HepG2 (cell line): Measurements from ENCODE around the gene PSMA7. TPM values are rescaled to one million over a fixed set of nuclear protein-coding genes. Genes with fewer than 3 reads are reported as not detected.

Experiments used
- EED ChIP-seq: sonication (generic); formaldehyde crosslinking; IDR thresholded peaks from 2 replicates; pipeline ENCODE4 v1.5.0; 2020; ENCODE audit warnings: mild to moderate bottlenecking, missing genetic modification reagents
- ETV5 ChIP-seq: IDR thresholded peaks from 2 replicates; pipeline ENCODE4 v1.6.1; 2018; ENCODE audit warnings: missing biosample characterization, missing genetic modification reagents, inconsistent platforms, borderline replicate concordance
- GLI4 ChIP-seq: sonication (generic); formaldehyde crosslinking; IDR thresholded peaks from 2 replicates; pipeline ENCODE4 v1.5.1; 2020; ENCODE audit warnings: missing genetic modification reagents, mild to moderate bottlenecking, moderate library complexity, borderline replicate concordance
- HMGXB4 ChIP-seq, 2 experiments: sonication (generic) in 1 of 2; formaldehyde crosslinking in 1 of 2; IDR thresholded peaks; 2 replicates each; pipeline versions ENCODE4 v1.4.0 to v1.6.1; 2018 to 2020; ENCODE audit warnings: missing genetic modification reagents in 2 of 2, borderline replicate concordance in 1 of 2, low read depth in 1 of 2, mild to moderate bottlenecking in 1 of 2, missing biosample characterization in 1 of 2
- HNF4G ChIP-seq, 2 experiments: sonication (generic) in 1 of 2; formaldehyde crosslinking in 1 of 2; IDR thresholded peaks; 2 replicates each; pipeline versions ENCODE4 v1.4.0 to v1.6.1; 2011 to 2020; ENCODE audit warnings: borderline replicate concordance in 2 of 2, low read depth in 2 of 2, mild to moderate bottlenecking in 2 of 2, low read length in 1 of 2, missing genetic modification reagents in 1 of 2, moderate library complexity in 1 of 2
- KDM1A ChIP-seq: IDR thresholded peaks from 2 replicates; pipeline ENCODE4 v1.6.1; 2016; ENCODE audit warnings: missing compliant biosample characterization
- KDM3A ChIP-seq: IDR thresholded peaks from 2 replicates; pipeline ENCODE4 v1.6.1; 2018; ENCODE audit warnings: low read depth, missing compliant biosample characterization
- PBX3 ChIP-seq: sonication (generic); formaldehyde crosslinking; IDR thresholded peaks from 2 replicates; pipeline ENCODE4 v1.8.1; 2023; ENCODE audit warnings: missing genetic modification reagents, inconsistent platforms, borderline replicate concordance
- PHF20 ChIP-seq: sonication (generic); formaldehyde crosslinking; IDR thresholded peaks from 2 replicates; pipeline ENCODE4 v1.5.0; 2020; ENCODE audit warnings: mild to moderate bottlenecking, missing genetic modification reagents
- POLR2A ChIP-seq, 2 experiments: IDR thresholded peaks; 2 replicates each; pipeline ENCODE4 v1.6.1; 2011; ENCODE audit warnings: low read depth in 2 of 2, low read length in 2 of 2, mild to moderate bottlenecking in 1 of 2, moderate library complexity in 1 of 2; ENCODE audit not compliant: insufficient read depth in 1 of 2
- SKI ChIP-seq: fragments of 450-650 bp; IDR thresholded peaks from one replicate; pipeline ENCODE4 v1.6.1; 2018; ENCODE audit warnings: mild to moderate bottlenecking; ENCODE audit not compliant: partially characterized antibody
- SOX5 ChIP-seq: IDR thresholded peaks from 2 replicates; pipeline ENCODE4 v1.6.1; 2016; ENCODE audit warnings: borderline replicate concordance
- SP4 ChIP-seq: sonication (generic); formaldehyde crosslinking; IDR thresholded peaks from 2 replicates; pipeline ENCODE4 v1.8.1; 2023; ENCODE audit warnings: mild to moderate bottlenecking, missing genetic modification reagents
- THRA ChIP-seq: sonication (generic); formaldehyde crosslinking; IDR thresholded peaks from 2 replicates; pipeline ENCODE4 v1.4.0; 2020; ENCODE audit warnings: missing genetic modification reagents, borderline replicate concordance
- YEATS4 ChIP-seq: sonication (generic); formaldehyde crosslinking; IDR thresholded peaks from 2 replicates; pipeline ENCODE4 v1.4.0; 2020; ENCODE audit warnings: missing genetic modification reagents, borderline replicate concordance
- ZC3H13 ChIP-seq: sonication (generic); formaldehyde crosslinking; IDR thresholded peaks from 2 replicates; pipeline ENCODE4 v1.8.1; 2023; ENCODE audit warnings: mild to moderate bottlenecking, missing genetic modification reagents, moderate library complexity
- ZNF496 ChIP-seq: sonication (generic); formaldehyde crosslinking; IDR thresholded peaks from 2 replicates; pipeline ENCODE4 v1.8.1; 2023; ENCODE audit warnings: mild to moderate bottlenecking, moderate library complexity, missing genetic modification reagents; ENCODE audit not compliant: insufficient replicate concordance
- ZNF556 ChIP-seq: sonication (generic); formaldehyde crosslinking; IDR thresholded peaks from 2 replicates; pipeline ENCODE4 v1.4.0; 2020; ENCODE audit warnings: mild to moderate bottlenecking, missing genetic modification reagents, borderline replicate concordance
- ZNF564 ChIP-seq: sonication (generic); formaldehyde crosslinking; IDR thresholded peaks from 2 replicates; pipeline ENCODE4 v1.8.1; 2023; ENCODE audit warnings: mild to moderate bottlenecking, missing genetic modification reagents
- ZNF788 ChIP-seq: sonication (generic); formaldehyde crosslinking; IDR thresholded peaks from 2 replicates; pipeline ENCODE4 v1.5.0; 2020; ENCODE audit warnings: mild to moderate bottlenecking, missing genetic modification reagents, borderline replicate concordance
- ZNF792 ChIP-seq: IDR thresholded peaks from 2 replicates; pipeline ENCODE4 v1.6.1; 2016
- ZNF83 ChIP-seq: sonication (generic); formaldehyde crosslinking; IDR thresholded peaks from 2 replicates; pipeline ENCODE4 v1.4.0; 2020; ENCODE audit warnings: missing genetic modification reagents, mild to moderate bottlenecking, borderline replicate concordance
- ZSCAN21 ChIP-seq: sonication (generic); formaldehyde crosslinking; IDR thresholded peaks from 2 replicates; pipeline ENCODE4 v1.8.0; 2022; ENCODE audit warnings: mild to moderate bottlenecking, missing genetic modification reagents, moderate library complexity, borderline replicate concordance
- ZSCAN29 ChIP-seq: sonication (generic); formaldehyde crosslinking; conservative IDR thresholded peaks from 2 replicates; pipeline ENCODE4 v1.4.0; 2020; ENCODE audit warnings: mild to moderate bottlenecking, missing genetic modification reagents
- polyA plus RNA-seq, 8 experiments: library from polyadenylated mRNA; depleted of rRNA in 3 of 8; stranded (reverse) in 7 of 8; unstranded in 1 of 8; fragments of >200 nt; fragmentation: Illumina TruSeq in 4 of 8; extraction: Trizol in 4 of 8; gene quantifications; 2 replicates each; pipeline versions ENCODE4 v1.2.1 to v1.2.3, GENCODE V29; 2011 to 2016; ENCODE audit warnings: low read depth in 4 of 8, missing spikeins in 1 of 8, mixed read lengths in 1 of 8; ENCODE audit not compliant: insufficient read depth in 1 of 8
- total RNA-seq, 5 experiments: library from RNA; depleted of rRNA; stranded (reverse); fragments of >200 nt; fragmentation: Illumina TruSeq; extraction: Trizol; gene quantifications; 2 replicates each; pipeline ENCODE4 v1.2.3, GENCODE V29; 2016; ENCODE audit warnings: low read depth in 1 of 5

Gene PSMA7
- total and polyA plus RNA-seq, 2 of the 13 experiments (the other 11 are each of a cell fraction or from before 2014, with no cell fraction given) = 531 to 631 TPM

GRCh38 chr20:62143081-62143956 lies at the start of gene PSMA7, which contains the start of gene SS18L1 (continued):
- TF ChIP-seq ZNF83 (CRISPR knock-in tag) (0 out of 2 replicates have a peak, but pooled peaks have one; percentile 79), YEATS4 (CRISPR knock-in tag) (peak; percentile 93), ZC3H13 (CRISPR knock-in tag) (peak; percentile 19), POLR2A (IDR thresholded peaks at IDR 0.05; ENCODE audit: insufficient read depth in 1 of 2, low read depth in 2 of 2, low read length in 2 of 2) (peak; percentile 74 to 93), HMGXB4 (CRISPR knock-in tag; IDR thresholded peaks at IDR 0.05; ENCODE audit: borderline replicate concordance in 1 of 2, low read depth in 1 of 2) (peak; percentile 67 to 80; a peak in 3 of 4 replicates), ZSCAN29 (0 out of 2 replicates have a peak, but pooled peaks have one; percentile 42), HNF4G (IDR thresholded peaks at IDR 0.05; ENCODE audit: borderline replicate concordance, low read depth, low read length) (no peak), HNF4G (CRISPR knock-in tag; IDR thresholded peaks at IDR 0.05; ENCODE audit: borderline replicate concordance, low read depth) (0 out of 2 replicates have a peak, but pooled peaks have one; percentile 0), PHF20 (peak; percentile 66), ETV5 (CRISPR knock-in tag) (peak; percentile 81), PBX3 (CRISPR knock-in tag) (0 out of 2 replicates have a peak, but pooled peaks have one; percentile 72), GLI4 (CRISPR knock-in tag) (peak; percentile 73; the same call in 1 of the 2 replicates), EED (CRISPR knock-in tag) (peak; percentile 88; the same call in 1 of the 2 replicates), ZNF496 (no peak), SKI (peak; percentile 89), SP4 (CRISPR knock-in tag) (peak; percentile 86), ZSCAN21 (CRISPR knock-in tag) (peak; percentile 91), ZNF564 (CRISPR knock-in tag) (peak; percentile 98), KDM3A (CRISPR knock-in tag) (0 out of 2 replicates have a peak, but pooled peaks have one; percentile 26), ZNF556 (CRISPR knock-in tag) (peak; percentile 89; the same call in 1 of the 2 replicates), ZNF788 (peak; percentile 46), KDM1A (CRISPR knock-in tag) (0 out of 2 replicates have a peak, but pooled peaks have one; percentile 13), THRA (0 out of 2 replicates have a peak, but pooled peaks have one; percentile 67), ZNF792 (CRISPR knock-in tag) (peak; percentile 74), SOX5 (CRISPR knock-in tag) (peak; percentile 40; the same call in 1 of the 2 replicates)
